ENCODE data around the gene TRIM68. TPM values are rescaled to one million over a fixed set of nuclear protein-coding genes. Genes with fewer than 3 reads are reported as not detected.

The TRIM68 gene
- total RNA-seq, 1 donor from 2014 or later: 6.8 TPM

GRCh38 chr11:4643682-4644081, 35.7 kb upstream of the TRIM68 start, which contains the start of gene OR51E1:
TSS of gene OR51E1 (plus strand) at chr11:4643982. CDS start at chr11:4652527, 8,545 bp downstream.
- no peak for TF ChIP-seq CTCF (IDR thresholded peaks at IDR 0.05; ENCODE audit: insufficient read depth, low read length, severe bottlenecking)
- no peaks in the 10 kb centered on the region for H3K27me3 ChIP-seq (ENCODE audit: control insufficient read depth, insufficient read depth, low read length)
- no peak within 1 kb of the TSS for H3K4me3 ChIP-seq (ENCODE audit: low read depth, low read length)
- no peaks in the 10 kb centered on the region for H3K36me3 ChIP-seq (ENCODE audit: control insufficient read depth, insufficient read depth, low read length)
- DNase-seq (ENCODE audit: low read depth) (no peak), FAIRE-seq (no peak)

- Histone ChIP-seq H3K36me3 (ENCODE audit: control insufficient read depth, insufficient read depth, low read length) (no peaks in the 10 kb centered on the region), H3K4me3 (ENCODE audit: low read depth, low read length) (no peak overlapping the region), H3K27me3 (ENCODE audit: control insufficient read depth, insufficient read depth, low read length) (no peaks in the 10 kb centered on the region)
- TF ChIP-seq CTCF (IDR thresholded peaks at IDR 0.05; ENCODE audit: insufficient read depth, low read length, severe bottlenecking): no peak
- FAIRE-seq (no peak), DNase-seq (ENCODE audit: low read depth) (no peak)
Observed at GRCh38 chr11:4643076-4643475, 35.0 kb upstream of the TRIM68 start.

- Histone ChIP-seq H3K27me3 (ENCODE audit: control insufficient read depth, insufficient read depth, low read length) (no peaks in the 10 kb centered on the region), H3K36me3 (ENCODE audit: control insufficient read depth, insufficient read depth, low read length) (no peaks in the 10 kb centered on the region), H3K4me3 (ENCODE audit: low read depth, low read length) (no peak overlapping the region)
- TF ChIP-seq CTCF (IDR thresholded peaks at IDR 0.05; ENCODE audit: insufficient read depth, low read length, severe bottlenecking): no peak
- FAIRE-seq: no peak
- DNase-seq (ENCODE audit: low read depth): no peak
Observed at GRCh38 chr11:4642043-4642442, 34.0 kb upstream of the TRIM68 start.

GRCh38 chr11:4641501-4641900, 33.5 kb upstream of the TRIM68 start:
- no peaks in the 10 kb centered on the region for H3K27me3 ChIP-seq (ENCODE audit: control insufficient read depth, insufficient read depth, low read length)

GRCh38 chr11:4639931-4640330, 31.9 kb upstream of the TRIM68 start:
- DNase-seq (ENCODE audit: low read depth) (no peak), FAIRE-seq (no peak)
- no peaks in the 10 kb centered on the region for H3K27me3 ChIP-seq (ENCODE audit: control insufficient read depth, insufficient read depth, low read length)
- H3K4me3 ChIP-seq (ENCODE audit: low read depth, low read length): no peak overlapping the region
- H3K36me3 ChIP-seq (ENCODE audit: control insufficient read depth, insufficient read depth, low read length): no peaks in the 10 kb centered on the region
- TF ChIP-seq CTCF (IDR thresholded peaks at IDR 0.05; ENCODE audit: insufficient read depth, low read length, severe bottlenecking): no peak

More at GRCh38 chr11:4641501-4641900, 33.5 kb upstream of the TRIM68 start:
- H3K36me3 ChIP-seq (ENCODE audit: control insufficient read depth, insufficient read depth, low read length): no peaks in the 10 kb centered on the region
- FAIRE-seq (no peak), DNase-seq (ENCODE audit: low read depth) (no peak)
- H3K4me3 ChIP-seq (ENCODE audit: low read depth, low read length): no peak overlapping the region
- TF ChIP-seq CTCF (IDR thresholded peaks at IDR 0.05; ENCODE audit: insufficient read depth, low read length, severe bottlenecking): no peak

- FAIRE-seq: no peak
- H3K36me3 ChIP-seq (ENCODE audit: control insufficient read depth, insufficient read depth, low read length): no peaks in the 10 kb centered on the region
Observed at GRCh38 chr11:4637662-4638047, 29.6 kb upstream of the TRIM68 start.

More at GRCh38 chr11:4637662-4638047, 29.6 kb upstream of the TRIM68 start:
- H3K4me3 ChIP-seq (ENCODE audit: low read depth, low read length): no peak overlapping the region
- no peaks in the 10 kb centered on the region for H3K27me3 ChIP-seq (ENCODE audit: control insufficient read depth, insufficient read depth, low read length)
- TF ChIP-seq CTCF (IDR thresholded peaks at IDR 0.05; ENCODE audit: insufficient read depth, low read length, severe bottlenecking): no peak
- no peak for DNase-seq (ENCODE audit: low read depth)

Data from bronchial epithelial cell (primary cell).